ES-I3 (cell line): ENCODE measurements around the gene ANKRD42.
"Not testable (repeated sequence)": the region's sequence is repeated elsewhere in the genome, so short reads cannot be mapped to it uniquely, and the experiment has no call there.

Experiments
- H3K36me3 ChIP-seq: 2 replicates; pipeline ENCODE4 v1.6.1; 2013; ENCODE audit warnings: mild to moderate bottlenecking, low read length, control low read depth, moderate library complexity; ENCODE audit not compliant: insufficient read depth
- H3K4me1 ChIP-seq: 2 replicates; pipeline ENCODE4 v1.6.1; 2013; ENCODE audit warnings: mild to moderate bottlenecking, control low read depth, low read length; ENCODE audit not compliant: insufficient read depth
- H3K9ac ChIP-seq: 2 replicates; pipeline ENCODE4 v1.6.1; 2013; ENCODE audit warnings: low read depth, mild to moderate bottlenecking, low read length, moderate library complexity
- H3K9me3 ChIP-seq: 2 replicates; pipeline ENCODE4 v1.6.1; 2013; ENCODE audit warnings: mild to moderate bottlenecking, low read length, moderate library complexity; ENCODE audit not compliant: control insufficient read depth, insufficient read depth

ANKRD42 gene

DNA sequence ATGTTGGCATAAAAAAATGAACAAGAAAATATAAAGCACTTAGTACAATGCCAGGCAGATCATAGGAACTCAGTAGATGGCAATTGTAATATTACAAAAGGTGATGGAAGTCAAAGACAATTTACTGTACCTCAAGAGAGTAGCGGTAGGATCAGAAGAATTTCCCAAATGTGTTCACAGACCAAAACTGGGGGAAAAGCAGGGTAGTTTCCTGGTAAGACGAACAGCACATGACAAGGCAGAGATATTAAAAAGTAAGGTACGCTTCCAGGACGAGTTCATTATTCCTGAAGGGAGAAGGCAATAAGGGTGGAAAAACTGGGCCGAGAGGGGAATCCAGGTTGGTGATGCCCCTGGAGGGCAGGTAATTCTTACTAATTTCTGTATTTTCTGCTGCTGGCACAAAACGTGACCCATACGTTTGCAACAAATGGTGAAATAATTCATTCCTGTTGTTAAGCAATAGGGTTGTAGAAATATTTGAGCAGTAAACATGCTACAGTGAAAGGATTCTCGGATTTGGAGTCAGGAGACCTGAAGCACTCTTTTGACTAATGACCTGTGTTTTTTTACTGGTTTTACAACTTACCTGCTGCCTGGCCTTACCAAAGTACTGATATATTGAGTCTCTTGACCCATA is 786 bp upstream of the ANKRD42 start:
- peak overlapping the region; percentile 76 for H3K9ac ChIP-seq
- H3K9me3 ChIP-seq, result no peaks in the 10 kb centered on the region
- no peaks in the 10 kb centered on the region for H3K4me1 ChIP-seq
- H3K36me3 ChIP-seq, result peaks cover 10% of the 10 kb centered on the region

GRCh38 chr11:83194281-83195142 is 1.0 kb downstream of the ANKRD42 start:
- H3K4me1 ChIP-seq, result no peaks in the 10 kb centered on the region
- H3K36me3 ChIP-seq, result peaks cover 7% of the 10 kb centered on the region; the same call in 1 of the 2 replicates
- no peaks in the 10 kb centered on the region for H3K9me3 ChIP-seq
- H3K9ac ChIP-seq, result peak overlapping the region; percentile 76; the same call in 1 of the 2 replicates

DNA sequence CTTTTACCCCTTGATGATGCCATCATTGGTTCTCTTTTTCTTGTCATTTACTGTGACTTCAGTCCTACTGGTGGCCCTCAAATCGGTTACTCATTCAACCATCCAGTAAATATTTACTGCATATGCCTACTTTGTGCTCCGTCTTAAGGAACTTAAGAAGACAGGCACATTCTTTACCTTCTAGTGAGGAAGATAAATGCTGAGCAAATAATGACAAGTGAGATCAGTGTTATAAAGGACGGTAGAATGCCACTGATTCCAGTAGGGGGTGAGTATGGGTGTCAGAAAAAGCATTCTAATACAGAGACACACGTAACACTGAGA is 1.6 kb downstream of the ANKRD42 start:
- Histone ChIP-seq H3K36me3 (peaks cover 7% of the 10 kb centered on the region; the same call in 1 of the 2 replicates), H3K9ac (peak overlapping the region; percentile 76; the same call in 1 of the 2 replicates), H3K9me3 (no peaks in the 10 kb centered on the region), H3K4me1 (no peaks in the 10 kb centered on the region)

GRCh38 chr11:83195649-83196048 is 2.1 kb downstream of the ANKRD42 start:
- Histone ChIP-seq H3K4me1 (no peaks in the 10 kb centered on the region), H3K36me3 (peaks cover 4% of the 10 kb centered on the region; the same call in 1 of the 2 replicates), H3K9ac (no peak overlapping the region), H3K9me3 (no peaks in the 10 kb centered on the region)

GRCh38 chr11:83200035-83200434 is 6.5 kb downstream of the ANKRD42 start:
- Histone ChIP-seq H3K4me1 (no peaks in the 10 kb centered on the region), H3K36me3 (no peaks in the 10 kb centered on the region), H3K9me3 (no peaks in the 10 kb centered on the region), H3K9ac (no peak overlapping the region)

DNA sequence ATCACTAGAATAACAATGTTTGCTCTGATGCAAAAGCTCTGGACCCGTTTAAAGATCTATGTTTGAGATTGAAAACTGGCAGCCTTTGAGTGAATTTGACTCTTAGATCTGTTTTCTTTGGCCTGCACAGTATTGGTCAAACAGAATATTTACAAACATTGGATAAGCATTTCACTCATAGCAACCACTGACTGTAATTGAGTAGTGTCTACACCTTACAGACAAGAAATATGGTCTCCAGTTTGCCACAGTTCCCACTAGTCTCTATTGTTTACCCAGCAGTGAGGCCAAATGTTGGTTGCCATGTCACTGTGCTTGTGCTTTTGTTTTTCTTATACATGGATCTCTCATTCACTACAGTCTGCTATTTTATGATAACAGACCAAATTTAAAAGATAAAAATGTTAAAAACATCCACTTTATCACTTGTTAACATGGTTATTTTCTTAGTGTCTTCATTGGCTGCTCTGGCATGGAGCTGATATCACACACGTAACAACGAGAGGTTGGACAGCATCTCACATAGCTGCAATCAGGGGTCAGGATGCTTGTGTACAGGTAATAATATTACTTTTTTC is 12.2 kb downstream of the ANKRD42 start:
- H3K9me3 ChIP-seq, result no peaks in the 10 kb centered on the region
- H3K36me3 ChIP-seq, result no peaks in the 10 kb centered on the region
- H3K9ac ChIP-seq, result no peak overlapping the region
- no peaks in the 10 kb centered on the region for H3K4me1 ChIP-seq

DNA sequence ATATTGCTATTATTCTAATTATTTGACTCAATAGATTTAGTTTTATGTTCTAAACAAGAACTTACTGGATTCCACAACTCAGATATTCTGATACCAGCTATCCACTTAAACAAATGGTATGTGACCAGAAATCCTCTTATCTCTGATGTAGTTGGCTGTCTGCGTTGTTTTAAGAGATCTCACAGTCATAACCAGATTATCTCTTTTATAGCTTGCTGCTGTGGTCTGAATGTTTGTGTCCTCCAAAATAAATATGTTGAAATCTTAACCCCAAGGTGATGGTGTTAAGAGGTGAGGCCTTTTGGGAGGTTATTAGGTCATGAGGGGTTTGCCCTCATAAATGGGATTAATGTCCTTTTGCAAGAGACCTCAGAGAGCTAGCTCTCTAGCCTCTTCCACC is 12.7 kb downstream of the ANKRD42 start:
- Histone ChIP-seq H3K9ac (no peak overlapping the region), H3K4me1 (no peaks in the 10 kb centered on the region), H3K9me3 (no peaks in the 10 kb centered on the region), H3K36me3 (no peaks in the 10 kb centered on the region)

GRCh38 chr11:83206771-83207382 is 13.4 kb downstream of the ANKRD42 start:
- H3K36me3 ChIP-seq, H3K4me1 ChIP-seq, H3K9ac ChIP-seq, H3K9me3 ChIP-seq: not testable (repeated sequence)

- Histone ChIP-seq H3K9ac (no peak overlapping the region), H3K9me3 (no peaks in the 10 kb centered on the region), H3K36me3 (no peaks in the 10 kb centered on the region), H3K4me1 (no peaks in the 10 kb centered on the region)
Observed at GRCh38 chr11:83219095-83219494, 25.6 kb downstream of the ANKRD42 start.

GRCh38 chr11:83220260-83220659 is 26.7 kb downstream of the ANKRD42 start:
- H3K36me3 ChIP-seq, result no peaks in the 10 kb centered on the region
- H3K9me3 ChIP-seq, result no peaks in the 10 kb centered on the region
- H3K9ac ChIP-seq, result no peak overlapping the region
- H3K4me1 ChIP-seq, result no peaks in the 10 kb centered on the region

DNA sequence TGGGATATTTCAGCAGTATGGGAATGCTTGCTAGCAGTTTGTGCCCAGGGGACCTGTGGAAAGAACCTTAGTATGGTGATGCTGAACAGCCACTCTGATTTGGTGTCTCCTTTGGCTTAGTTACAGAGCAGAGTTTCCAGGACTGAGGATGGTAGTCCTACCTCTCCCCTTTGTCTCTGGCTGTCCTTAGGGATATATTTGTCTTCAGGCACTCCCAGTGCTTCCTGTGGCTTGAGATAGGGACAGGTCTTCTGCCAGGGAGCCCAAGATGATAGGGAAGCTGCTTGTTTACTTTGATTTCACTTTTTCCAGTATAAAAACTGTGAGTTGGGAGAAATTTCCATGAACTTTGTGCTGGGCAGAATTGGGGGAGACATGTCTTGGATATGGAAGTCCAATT is 28.2 kb downstream of the ANKRD42 start:
- Histone ChIP-seq H3K9me3 (no peaks in the 10 kb centered on the region), H3K4me1 (no peaks in the 10 kb centered on the region), H3K9ac (no peak overlapping the region), H3K36me3 (no peaks in the 10 kb centered on the region)

GRCh38 chr11:83222499-83222898 is 29.0 kb downstream of the ANKRD42 start:
- H3K9me3 ChIP-seq, result no peaks in the 10 kb centered on the region
- H3K36me3 ChIP-seq, result no peaks in the 10 kb centered on the region
- H3K9ac ChIP-seq, result no peak overlapping the region
- no peaks in the 10 kb centered on the region for H3K4me1 ChIP-seq

- H3K9ac ChIP-seq, result no peak overlapping the region
- no peaks in the 10 kb centered on the region for H3K36me3 ChIP-seq
- no peaks in the 10 kb centered on the region for H3K4me1 ChIP-seq
- no peaks in the 10 kb centered on the region for H3K9me3 ChIP-seq
Observed at GRCh38 chr11:83223457-83223856, 29.9 kb downstream of the ANKRD42 start.

DNA sequence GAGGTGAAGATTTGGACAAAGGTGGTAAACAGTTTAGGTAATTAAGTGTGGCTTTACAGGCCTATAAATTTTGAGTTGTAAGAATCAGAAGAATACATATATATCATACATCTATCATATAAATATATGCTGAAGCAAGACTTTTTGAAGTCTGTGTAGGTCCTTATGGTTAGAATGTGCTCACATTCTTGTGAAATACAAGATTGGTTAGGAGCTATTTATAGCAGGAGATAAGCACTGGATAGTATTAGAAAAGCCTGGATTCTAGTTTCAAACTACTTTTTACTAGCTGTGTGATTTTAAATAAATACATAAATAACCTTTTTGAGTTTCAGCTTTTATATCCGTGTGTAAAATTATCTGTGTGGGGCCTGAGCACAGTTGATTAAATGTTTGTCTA is 42.3 kb downstream of the ANKRD42 start:
- no peaks in the 10 kb centered on the region for H3K9me3 ChIP-seq
- H3K9ac ChIP-seq, result no peak overlapping the region
- H3K36me3 ChIP-seq, result no peaks in the 10 kb centered on the region
- no peaks in the 10 kb centered on the region for H3K4me1 ChIP-seq
